CD4-positive, alpha-beta T cell treated with Interleukin-12 subunit alpha and Interleukin-12 subunit beta, for 1 hour (primary cell): Measurements from ENCODE around the gene WWC1.

Experiments used
- DNase-seq: peaks from one replicate; pipeline ENCODE4 v3.0.0-alpha.2; 2020

The WWC1 gene

DNA sequence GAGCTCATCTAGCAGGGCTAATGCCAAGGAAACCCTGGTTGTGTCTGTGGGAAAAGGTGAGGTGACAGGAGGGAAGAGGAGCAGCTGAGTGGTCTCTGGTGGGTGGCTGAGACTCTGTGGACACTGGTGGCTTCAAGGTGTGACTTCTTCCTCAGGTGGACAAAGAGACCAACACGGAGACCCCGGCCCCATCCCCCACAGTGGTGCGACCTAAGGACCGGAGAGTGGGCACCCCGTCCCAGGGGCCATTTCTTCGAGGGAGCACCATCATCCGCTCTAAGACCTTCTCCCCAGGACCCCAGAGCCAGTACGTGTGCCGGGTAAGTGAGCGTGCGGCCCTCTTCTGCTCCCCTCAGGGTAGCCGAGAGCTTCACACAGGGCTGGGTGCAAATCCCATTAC lies 163.8 kb downstream of the WWC1 start:
- DNase-seq, result no peak

DNA sequence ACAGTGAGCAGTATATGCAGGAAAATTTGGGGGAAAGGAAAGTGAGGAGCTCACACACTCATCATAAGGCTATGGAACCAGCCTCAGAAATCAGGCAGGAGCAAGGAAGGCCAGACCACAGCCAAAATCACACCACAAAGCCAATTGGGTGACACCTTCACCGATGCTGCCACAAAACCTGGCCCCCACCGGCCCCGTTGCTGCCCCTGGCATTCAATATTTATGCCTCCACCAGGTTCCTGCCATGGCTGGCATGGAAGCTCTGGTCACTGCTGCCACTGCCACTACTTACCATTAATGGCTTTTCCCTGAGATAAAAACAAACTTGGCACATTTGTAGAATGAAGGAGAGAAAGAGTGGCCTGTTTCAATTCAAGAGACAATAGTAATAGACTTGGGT lies 166.1 kb downstream of the WWC1 start:
- DNase-seq, result no peak

DNA sequence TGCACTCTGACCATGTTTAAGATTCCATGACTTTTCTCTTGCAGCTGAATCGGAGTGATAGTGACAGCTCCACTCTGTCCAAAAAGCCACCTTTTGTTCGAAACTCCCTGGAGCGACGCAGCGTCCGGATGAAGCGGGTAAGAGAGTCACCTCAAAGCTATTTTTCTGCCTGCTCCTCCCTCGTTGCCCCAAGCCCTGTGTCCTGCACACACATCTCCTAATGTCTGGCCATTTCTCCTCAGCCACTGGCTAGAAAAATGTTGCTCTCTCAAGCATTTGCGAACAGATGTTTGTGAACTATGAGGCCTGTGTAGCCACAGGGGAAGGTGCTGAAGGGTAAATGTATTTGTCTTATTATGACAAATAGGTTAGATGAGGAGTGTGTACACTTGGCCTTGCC lies 169.2 kb downstream of the WWC1 start:
- DNase-seq, result no peak

DNA sequence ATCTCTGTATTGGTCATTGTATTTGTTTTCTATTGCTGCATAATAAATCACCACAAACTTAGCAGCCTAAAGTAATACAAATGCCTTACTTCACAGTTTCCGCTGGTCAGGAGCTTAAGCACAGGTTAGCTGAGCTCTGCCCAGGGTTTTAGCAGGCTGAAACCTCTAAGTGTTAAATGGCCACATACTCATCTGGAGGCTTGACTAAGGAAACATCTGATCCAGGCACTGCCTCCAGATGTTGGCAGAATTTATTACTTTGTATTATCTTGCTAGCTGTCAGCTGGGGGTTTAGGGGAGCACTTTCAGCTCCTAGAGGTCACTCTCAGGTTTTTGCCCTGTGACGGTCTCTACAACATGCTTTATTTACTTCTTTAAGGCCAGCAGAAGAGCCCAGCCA lies 171.6 kb downstream of the WWC1 start:
- DNase-seq, result no peak

DNA sequence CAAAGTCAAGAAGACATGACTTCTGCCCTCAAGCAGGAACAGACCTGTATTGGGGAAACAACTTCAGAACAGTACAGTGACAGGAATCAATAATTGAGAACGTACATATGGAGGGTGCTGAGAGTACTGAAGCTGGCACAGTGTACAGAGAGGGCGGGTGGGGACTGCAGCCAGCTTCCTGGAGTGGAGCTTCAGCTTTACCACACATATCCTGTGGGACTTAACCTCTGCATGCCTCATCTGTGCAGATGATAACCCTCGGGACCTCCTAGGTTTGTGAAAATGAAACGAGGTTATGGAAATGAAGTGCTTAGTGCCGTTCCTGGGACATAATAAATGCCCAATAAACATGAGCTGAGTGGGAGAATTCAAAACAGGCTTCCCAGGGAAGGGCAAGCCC lies 172.8 kb downstream of the WWC1 start:
- DNase-seq, result no peak

DNA sequence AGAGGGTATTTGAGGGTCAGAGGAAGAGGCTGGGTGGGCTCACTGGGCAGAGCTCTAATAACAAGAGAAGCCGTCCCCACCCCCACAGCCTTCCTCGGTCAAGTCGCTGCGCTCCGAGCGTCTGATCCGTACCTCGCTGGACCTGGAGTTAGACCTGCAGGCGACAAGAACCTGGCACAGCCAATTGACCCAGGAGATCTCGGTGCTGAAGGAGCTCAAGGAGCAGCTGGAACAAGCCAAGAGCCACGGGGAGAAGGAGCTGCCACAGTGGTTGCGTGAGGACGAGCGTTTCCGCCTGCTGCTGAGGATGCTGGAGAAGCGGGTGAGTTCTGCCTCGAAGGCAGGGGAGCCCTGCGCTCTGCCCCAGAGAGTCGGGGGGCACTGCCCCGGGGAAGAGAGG lies 173.2 kb downstream of the WWC1 start:
- no peak for DNase-seq

DNA sequence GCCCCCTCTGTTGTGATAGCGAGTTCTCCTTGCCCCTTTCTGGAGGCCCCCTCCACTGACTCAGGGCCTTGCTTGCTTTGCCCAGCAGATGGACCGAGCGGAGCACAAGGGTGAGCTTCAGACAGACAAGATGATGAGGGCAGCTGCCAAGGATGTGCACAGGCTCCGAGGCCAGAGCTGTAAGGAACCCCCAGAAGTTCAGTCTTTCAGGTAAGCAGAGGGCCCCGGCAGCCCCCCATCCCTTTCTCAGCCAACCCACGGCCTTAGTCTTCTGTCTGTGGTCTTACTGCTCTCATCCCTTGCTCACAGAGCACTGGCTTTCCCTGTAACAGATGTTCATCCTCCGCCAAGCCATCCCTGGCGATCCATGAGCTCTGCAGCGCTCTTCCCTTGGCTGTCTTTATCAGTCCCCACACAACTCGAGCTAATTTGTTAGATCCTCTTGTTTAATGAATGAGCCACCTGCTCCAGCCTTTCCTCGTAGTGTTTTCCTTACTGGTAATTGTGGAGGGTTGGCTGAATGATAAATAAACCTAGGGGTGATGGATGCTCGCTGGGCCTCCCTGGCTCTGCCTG lies 176.4 kb downstream of the WWC1 start:
- no peak for DNase-seq

DNA sequence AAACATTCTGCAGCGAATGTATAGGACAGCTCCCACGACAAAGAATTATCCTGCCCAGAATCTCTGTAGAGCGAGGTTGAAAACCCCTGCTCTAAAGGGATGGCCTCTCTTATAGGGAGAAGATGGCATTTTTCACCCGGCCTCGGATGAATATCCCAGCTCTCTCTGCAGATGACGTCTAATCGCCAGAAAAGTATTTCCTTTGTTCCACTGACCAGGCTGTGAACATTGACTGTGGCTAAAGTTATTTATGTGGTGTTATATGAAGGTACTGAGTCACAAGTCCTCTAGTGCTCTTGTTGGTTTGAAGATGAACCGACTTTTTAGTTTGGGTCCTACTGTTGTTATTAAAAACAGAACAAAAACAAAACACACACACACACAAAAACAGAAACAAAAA lies 177.4 kb downstream of the WWC1 start:
- DNase-seq, result no peak

DNA sequence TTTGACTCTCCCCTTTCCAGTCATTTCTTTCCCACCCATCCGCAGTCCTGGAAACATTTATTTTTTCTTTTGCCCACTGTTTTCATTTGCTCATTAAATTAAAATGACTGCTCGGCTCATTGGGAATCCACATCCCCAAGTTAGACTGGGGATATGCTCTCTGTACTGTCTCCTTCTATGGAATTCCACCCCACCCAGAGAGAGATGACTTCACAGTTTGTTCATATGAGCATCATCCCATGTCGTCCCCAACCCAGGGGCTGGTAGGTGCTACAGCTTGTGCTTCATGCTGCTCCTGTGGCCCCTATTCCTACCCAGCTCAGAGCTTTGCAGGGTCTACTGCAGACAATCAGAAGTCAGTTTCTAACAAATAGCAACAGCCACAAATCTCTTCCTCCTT lies 178.4 kb downstream of the WWC1 start:
- DNase-seq, result no peak

DNA sequence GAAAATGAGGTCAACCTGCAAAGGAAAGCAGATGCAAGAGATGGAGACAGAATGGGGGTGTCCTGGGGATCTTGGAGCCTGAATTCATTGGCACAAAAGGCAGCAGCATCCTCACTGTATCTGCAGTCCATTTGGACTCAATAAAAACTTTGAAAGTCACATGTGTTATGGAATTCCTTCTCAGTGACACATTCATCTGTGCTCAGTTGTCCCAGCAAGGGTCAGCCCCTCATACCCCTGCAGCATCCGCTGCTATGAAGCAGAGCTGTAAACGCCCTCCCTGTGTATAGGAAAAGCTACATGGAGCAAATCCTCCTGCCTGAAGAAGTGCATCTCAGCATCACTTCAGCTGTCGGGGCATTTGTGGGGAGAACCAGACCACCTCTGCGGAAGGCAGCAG lies 180.3 kb downstream of the WWC1 start:
- no peak for DNase-seq

DNA sequence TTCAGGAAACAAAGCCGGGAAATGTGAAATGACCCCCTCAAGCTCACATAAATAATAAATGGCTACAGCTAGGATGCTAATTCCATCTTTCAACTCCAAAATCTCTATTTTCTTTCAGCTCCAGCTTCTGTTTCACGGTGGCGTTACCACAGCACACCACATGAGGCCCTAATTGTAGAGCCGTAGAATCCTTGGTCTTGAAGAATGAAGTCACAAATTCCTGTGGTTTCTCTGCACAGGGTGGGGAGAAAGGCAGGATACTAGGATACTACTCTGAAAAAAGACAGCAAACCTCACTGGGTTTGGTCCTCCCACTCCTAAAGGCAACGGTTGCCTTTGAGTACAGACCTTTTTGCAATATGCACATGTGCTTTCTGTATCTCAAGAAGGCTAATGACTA lies 180.9 kb downstream of the WWC1 start:
- DNase-seq, result no peak

DNA sequence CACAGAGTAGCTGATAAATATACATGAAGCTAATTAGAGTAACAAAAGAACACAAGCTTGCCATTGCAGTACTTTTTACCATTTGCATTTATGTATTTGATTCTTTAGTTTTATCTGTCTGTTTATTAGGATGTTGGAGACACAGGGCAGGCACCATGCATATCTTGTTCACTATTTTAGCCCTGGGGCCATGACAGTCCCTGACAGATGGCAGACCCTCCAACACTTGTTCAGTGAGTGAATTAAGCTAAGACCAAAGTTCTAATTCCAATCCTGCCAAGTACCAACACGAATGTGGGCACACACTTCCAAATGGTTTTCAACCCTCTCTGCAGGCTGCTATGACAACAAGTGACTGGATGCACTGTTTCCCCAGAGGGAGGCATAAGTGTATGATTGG lies 182.9 kb downstream of the WWC1 start:
- DNase-seq, result no peak

DNA sequence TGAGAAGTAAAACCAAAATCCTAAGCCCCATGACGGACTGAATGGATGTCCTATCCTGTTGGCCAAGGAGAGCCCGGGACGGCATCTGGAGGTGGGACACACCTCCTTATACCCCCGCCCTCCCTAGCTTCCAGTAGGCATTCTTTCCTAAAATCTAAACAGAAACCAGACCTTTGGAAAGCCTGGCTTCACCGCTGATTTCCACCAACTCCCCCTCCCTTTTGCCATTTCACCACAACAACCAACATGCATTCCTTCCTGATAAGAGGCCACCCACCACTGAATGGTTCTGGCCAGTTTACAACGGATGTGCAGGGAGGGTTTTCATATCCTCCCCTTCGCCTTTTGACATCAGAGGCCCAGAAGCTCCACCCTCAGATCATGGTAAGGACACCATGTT lies 185.6 kb downstream of the WWC1 start:
- no peak for DNase-seq

DNA sequence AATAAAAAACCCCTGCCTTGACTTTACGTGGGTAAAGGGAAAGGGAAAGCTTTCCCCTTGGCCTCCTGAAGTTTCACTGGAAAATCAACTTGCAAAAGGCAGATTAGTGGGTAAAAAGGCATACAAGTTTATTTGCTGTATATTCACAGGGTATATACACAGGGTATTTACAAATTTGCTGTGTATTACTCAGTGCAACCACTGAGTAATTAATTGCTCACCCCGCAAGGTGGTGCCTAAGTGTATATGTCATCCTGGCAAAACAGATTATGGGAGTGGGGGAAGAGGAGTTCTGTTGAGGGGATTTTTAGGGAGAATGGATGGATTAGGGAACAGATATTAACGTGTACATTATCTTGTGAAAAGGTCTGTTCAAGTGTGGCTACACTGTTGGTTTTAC lies 187.7 kb downstream of the WWC1 start:
- no peak for DNase-seq

DNA sequence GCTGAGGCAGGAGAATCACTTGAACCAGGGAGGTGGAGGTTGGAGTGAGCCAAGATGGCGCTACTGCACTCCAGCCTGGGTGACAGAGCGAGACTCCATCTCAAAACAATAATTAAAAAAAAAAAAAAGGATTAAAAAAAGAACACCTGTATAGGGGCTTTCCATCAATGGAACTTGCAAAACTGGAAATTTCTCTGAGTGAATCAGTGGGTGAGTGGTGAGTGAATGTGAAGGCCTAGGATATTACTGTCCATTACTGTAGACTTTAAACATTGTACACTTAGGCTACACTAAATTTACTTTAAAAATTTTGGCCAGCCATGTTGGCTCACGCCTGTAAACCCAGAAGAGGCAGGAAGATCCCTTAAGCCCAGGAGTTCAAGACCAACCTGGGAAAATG lies 189.2 kb downstream of the WWC1 start:
- DNase-seq, result no peak

DNA sequence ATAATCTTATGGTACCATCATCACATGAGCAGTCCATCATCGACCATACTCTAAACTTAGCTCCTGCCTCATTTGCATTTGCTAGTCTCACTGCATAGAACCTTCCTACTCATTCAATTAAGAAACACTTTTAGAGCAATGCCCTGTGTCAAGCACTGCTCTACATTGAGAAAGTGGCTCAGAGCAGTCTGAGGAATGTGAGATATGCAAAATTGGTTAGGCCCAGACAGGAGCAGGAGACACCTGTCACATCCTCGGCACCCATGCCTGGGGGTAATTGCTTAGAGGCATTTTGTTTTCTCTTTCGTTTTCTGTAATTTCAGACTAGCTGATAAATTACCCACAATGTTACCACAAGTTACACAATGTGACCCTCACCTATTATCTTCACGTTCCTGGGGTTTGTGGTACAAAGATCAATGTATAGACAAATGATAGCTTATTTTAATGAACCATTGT lies 189.9 kb downstream of the WWC1 start:
- DNase-seq, result peak; percentile 13

DNA sequence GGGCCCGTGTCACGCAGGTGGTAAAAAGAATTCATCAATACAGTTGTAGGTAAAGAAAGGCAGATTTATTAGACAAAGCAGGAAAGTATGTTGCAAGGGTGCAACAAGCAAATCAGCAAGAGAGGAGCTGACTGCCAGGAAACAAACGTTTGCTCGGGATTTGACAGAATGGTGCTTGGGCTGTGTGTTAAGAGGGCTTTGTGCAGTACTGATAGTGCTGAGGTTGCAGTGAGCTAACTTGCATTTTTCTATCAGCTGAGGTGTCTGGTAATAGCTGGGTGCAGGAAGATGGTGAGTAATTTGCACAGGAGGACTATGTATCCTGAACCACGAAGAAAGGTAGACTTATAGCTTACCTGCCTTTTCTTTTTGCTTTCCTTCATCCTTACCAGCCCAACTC lies 190.9 kb downstream of the WWC1 start:
- no peak for DNase-seq

DNA sequence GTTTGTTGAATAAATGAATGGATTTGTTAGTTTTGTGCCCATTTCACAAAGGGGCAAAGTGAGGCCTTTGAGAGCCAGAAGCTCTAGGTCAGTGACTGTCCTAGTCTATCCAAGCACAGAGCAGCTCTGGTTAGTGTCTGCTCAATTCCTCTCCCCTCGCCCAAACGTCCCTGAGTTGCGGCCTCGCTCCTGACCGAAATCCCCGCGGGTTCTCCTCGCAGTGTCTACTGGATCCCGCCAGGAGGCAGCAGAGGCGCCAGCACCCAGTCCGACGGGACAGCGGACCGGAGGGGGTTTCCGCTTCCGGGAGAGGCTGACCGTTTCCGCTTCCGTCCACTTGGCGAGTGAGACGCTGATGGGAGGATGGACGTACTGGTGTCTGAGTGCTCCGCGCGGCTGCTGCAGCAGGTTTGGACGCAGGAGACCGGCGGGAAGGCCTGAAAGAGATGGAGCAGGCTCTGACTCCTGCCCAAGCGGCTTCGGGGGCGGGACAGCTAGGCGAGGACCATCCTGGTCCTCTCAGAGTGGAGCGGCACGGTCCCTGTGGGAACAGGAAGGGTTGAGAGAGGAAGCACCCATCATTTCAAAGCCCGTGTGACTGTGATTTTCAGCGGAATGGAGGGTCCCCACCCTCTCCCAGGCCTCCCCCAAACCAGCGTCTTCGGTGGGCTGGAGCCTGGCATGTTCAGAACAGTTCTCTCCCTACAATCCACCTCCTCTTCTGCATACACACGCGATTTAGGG lies 194.9 kb downstream of the WWC1 start, which contains the start of gene RARS1:
TSS of gene RARS1 (plus strand) at position 336 of the 744 bp plus-strand sequence. CDS start at position 364, 28 bp downstream.
- DNase-seq, result peak; percentile 89

DNA sequence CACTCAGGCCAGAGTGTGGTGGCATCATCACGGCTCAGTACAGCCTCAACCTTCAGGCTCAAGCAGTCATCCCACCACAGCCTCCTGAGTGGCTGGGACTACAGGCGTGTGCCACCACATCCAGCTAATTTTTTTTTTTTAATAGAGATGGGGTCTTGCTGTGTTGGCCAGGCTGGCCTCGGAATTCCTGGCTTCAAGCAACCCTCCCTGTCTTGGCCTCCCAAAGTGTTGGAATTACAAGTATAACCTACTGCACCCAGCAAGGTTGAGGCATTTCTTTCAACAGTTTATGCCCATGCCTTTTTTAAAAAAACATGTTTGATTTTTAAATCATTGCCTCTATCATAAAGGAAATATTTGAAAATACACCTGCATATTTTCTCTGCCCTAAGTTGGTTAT lies 197.6 kb downstream of the WWC1 start:
- no peak for DNase-seq

DNA sequence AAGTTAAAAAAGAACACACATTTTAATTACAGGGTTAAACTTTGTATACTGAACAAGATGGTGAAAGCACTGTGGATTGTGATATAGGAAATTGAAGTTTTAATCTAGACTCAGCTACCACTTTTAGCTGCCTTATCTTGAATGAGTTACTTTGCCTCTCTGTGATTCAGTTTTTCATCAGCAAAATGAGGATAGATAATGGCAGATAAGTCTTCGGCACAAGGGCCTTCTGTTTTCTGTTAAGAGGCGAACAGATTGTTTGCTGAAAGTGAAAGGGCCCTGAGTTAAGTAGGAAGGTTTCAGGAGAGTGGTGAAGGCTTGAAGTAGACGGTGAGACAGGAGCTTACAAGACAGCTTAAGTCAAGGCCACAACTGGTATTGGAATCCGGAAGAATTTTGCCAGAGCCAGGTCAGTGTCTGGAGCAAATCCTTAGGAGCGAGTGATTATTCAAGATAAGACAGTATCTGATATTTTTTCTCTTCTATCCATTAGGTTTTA lies 202.7 kb downstream of the WWC1 start:
- no peak for DNase-seq

DNA sequence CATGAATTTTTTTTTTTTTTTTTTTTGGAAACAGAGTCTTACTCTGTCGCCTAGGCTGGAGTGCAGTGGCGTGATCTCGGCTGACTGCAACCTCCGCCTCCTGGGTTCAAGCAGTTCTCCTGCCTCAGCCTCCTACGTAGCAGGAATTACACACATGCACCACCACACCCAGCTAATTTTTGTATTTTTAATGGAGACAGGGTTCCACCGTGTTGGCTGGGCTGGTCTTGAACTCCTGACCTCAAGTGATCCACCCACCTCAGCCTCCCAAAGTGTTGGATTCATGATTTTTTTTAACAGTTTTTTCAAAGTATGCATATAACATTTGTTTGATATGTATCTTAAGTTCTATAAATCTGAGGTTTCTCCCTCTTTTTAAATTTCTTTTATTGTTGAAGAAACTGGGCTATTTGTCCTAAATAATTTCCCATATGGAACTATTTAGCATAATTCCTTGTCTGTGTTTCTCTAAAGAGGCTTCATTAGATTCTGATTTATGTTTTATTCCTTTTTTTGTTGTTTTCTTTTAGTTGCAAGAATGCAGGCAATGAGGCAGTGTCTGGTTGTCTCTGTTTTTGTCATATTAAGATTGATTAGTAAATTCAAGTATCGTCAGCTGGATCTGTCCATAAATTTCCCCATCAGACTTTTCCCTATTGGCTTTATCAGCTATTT lies 211.3 kb downstream of the WWC1 start:
- DNase-seq, result no peak

DNA sequence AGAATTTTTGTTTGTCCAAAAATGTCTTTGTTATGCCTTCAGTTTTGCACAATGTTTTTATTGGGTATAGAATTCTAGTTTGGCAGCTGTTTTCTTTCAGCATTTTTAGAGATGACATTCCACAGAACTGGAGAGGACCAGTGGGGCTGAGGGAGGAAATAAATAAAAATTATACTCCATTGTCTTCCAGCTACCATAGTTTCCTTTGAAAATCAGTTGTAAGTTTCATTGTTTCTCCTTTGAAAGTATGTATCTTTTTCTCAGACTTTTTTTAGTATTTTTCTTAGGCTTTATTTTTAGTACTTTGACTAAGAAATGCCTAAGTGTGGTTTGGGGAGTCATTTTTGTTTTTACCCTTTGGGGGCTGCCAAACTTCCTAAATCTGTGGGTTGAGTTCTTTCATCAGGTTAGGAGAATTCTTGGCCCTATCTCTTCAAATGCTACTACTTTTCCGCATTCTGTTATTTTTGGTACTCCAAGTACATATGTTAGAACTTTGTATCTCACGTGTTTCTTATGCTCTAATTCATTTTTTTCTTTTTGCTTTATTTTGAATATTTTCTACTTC lies 222.5 kb downstream of the WWC1 start:
- no peak for DNase-seq
